Posterior cingulate gyrus (tissue), 11 donors: ENCODE results near the gene EPS8L2.
"Not testable (repeated sequence)": the region's sequence is repeated elsewhere in the genome, so short reads cannot be mapped to it uniquely, and the experiment has no call there.

ENCODE experiments used
- DNase-seq, 10 donors: peaks; one replicate each; pipeline versions ENCODE4 v3.0.0 to v3.0.0-alpha.2; 2020 to 2021; ENCODE audit warnings: mixed read lengths in 3 of 10
- intact Hi-C: fragments of 100-400 bp; cut with DNase I; formaldehyde crosslinking; loops from one replicate; pipeline ENCODE4 v1.15.1; 2023

Gene EPS8L2

GRCh38 chr11:688681-689080 lies 17.4 kb upstream of the EPS8L2 start:
- intact Hi-C loops: no loop called here
- peak in 2 of 10 donors; percentile 63 to 69 for DNase-seq

DNA sequence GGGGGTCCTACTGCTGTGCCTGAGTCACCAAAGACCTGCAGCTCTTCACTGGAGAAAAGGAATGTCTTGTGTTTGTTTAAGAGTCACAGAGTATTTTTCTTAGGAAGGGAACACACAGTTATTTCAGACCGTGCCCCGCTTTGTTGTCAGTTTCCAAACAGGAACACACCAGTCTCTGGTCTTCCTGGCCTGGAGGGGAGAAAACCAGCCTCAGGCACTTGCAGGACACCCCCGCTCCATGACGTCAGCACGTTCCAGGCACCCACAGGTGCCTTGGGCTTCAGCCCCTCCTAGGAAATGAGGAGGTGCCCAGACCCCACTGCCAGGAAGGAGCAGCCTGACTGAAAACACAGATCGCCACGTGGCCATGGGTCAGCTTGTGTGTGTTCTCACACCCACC lies 16.4 kb upstream of the EPS8L2 start:
- peak in 1 of 10 donors; percentile 47 for DNase-seq
- intact Hi-C loops: no loop called here

DNA sequence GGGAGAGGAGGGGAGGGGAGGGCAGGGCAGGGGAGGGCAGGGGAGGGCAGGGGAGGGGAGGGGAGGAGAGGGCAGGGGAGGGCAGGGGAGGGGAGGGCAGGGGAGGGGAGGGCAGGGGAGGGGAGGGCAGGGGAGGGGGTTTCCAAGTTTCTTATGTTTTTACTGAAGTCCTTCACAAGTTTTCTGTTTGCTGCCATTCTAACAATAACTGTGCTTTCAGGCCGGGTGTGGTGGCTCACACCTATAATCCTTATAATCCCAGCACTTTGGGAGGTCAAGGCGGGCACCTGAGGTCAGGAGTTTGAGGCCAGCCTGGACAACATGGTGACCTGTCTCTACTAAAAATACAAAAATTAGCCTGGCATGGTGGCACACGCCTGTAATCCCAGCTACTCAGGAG lies 15.8 kb upstream of the EPS8L2 start:
- peak in 1 of 10 donors; percentile 20 for DNase-seq

GRCh38 chr11:690738-691633 lies 15.0 kb upstream of the EPS8L2 start:
- DNase-seq: peak in 2 of 10 donors; percentile 87 to 91
- intact Hi-C loops: no loop called here

More for the DNA sequence above, 15.8 kb upstream of the EPS8L2 start:
- intact Hi-C loops: not testable (repeated sequence)

- peak in 2 of 10 donors; percentile 72 for DNase-seq
- intact Hi-C loops: no loop called here
Observed at GRCh38 chr11:691710-692590, 14.1 kb upstream of the EPS8L2 start.

DNA sequence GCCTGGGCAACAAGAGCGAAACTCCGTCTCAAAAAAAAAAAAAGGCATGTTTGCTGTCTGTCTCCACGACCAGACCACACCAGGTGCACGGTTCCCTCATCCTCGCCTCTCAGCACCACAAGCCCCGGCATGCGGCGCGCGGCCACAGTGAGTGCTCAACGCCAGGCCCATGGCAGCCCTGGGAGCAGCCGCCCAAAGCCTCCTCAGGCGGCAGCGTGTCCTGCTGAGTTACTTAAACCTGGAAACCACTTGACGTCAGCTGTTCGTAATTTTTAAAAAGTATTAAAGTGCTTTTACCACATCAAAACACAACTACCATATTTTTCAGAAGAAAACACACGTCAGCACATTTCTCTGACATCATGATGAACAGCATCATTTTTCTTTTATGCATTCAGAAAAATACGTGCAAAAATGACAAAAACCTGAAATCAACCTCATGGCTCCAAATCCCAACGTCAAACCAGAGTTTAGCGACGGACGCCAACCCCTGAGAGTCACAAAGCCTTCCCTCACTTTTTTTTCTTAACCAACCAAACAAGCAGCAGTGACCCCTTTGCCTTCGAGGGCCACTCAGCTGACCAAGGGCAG lies 13.1 kb upstream of the EPS8L2 start:
- DNase-seq: peak in 2 of 10 donors; percentile 69 to 87
- intact Hi-C loops: no loop called here

DNA sequence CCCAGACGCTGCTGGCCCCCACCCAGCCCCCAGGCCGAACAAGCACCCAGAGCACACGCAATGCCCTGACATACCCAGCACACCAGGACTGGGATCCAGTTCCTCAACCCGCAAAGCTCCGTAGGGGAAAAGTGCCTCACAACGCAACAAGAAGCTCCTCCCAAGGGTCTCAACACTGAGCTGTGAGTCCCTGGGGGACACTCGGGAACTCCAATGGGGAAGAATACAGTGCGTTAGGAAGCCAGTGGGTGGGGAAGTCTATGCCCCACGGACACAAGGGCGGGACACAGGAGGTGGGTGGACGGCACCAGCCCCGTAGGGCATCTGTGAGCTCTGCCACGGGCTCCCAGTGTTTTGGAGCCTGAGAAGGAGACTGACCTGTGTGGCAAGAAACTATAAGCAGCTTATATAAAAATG lies 12.6 kb upstream of the EPS8L2 start:
- intact Hi-C loops: no loop called here

DNA sequence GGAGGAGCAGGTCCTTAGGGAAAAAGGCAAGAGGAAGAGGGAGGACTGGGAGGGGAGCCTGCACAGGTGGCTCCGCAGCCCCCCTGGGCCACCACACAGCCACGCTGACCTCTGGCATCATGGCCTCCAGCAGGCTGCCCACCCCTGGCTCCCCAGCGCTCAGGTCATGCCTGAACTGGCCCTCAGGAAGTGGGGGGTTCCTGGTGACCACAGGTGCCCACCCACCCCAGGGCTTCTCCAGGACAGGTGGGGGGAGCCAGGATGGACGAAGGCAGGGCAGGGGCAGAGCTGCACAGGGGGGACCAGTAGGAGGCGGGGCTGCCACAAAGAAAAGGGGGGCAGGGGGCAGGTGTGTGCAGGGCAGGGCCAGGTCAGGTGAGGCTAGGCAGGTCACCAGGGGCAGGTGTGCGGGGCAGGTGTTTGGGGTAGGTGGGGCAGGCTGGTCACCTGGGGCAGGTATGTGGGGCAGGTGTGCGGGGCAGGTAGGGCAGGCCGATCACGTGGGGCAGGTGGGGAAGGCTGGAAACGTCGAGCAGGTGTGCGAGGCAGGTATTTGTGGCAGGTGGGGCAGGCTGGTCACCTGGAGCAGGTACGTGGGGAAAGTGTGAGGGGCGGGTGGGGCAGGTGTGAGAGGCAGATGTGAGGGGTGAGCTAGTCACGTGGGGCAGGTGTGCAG lies 12.0 kb upstream of the EPS8L2 start:
- intact Hi-C loops: no loop called here

More for the DNA sequence above, 12.6 kb upstream of the EPS8L2 start:
- DNase-seq: peak in 1 of 10 donors; percentile 46

DNA sequence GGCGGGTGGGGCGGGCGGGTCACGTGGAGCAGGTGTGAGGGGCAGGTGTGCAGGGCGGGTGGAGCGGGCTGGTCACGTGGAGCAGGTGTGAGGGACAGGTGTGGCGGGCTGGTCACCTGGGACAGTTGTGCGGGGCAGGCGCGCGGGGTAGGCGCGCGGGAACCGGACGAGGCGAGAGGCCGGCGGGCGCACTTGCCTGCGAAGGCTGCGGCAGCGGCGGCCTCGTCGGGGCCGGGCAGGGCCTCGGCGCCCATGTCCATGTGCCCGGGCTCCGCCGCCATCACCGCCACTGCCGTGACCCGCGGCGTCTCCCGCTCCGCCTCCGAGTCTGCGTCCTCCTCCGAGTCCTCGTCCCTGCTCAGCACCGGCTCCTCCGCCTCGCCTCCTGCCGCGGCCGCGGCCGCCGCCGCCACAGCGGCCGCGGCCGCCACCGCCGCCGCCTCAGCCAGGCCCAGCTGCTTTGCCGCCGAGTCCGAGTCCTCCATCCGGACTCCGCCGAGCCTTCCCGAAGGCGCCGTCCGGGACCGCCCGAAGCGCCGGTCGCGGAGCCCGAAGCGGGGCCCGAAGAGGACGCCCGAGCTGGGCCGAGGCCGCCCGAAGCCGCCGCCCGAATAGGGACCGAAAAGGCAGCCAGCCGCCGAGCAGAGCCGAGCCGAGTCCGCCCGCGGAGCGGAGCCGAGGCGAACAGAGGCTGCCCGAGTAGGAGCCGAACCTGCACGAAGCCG lies 11.3 kb upstream of the EPS8L2 start, which contains the start of gene DEAF1:
Gene DEAF1 (minus strand): TSS at position 660 of the 725 bp plus-strand sequence. CDS start 175 bp downstream, at position 485.
- DNase-seq: peak; percentile 94 to 100 (median 97)
- intact Hi-C loops: no loop called here

More for the DNA sequence above, 12.0 kb upstream of the EPS8L2 start:
- DNase-seq: peak in 2 of 10 donors; percentile 72 to 81

- no peak for DNase-seq
- intact Hi-C loops: no loop called here
Observed at GRCh38 chr11:695288-695537, 10.8 kb upstream of the EPS8L2 start.

DNA sequence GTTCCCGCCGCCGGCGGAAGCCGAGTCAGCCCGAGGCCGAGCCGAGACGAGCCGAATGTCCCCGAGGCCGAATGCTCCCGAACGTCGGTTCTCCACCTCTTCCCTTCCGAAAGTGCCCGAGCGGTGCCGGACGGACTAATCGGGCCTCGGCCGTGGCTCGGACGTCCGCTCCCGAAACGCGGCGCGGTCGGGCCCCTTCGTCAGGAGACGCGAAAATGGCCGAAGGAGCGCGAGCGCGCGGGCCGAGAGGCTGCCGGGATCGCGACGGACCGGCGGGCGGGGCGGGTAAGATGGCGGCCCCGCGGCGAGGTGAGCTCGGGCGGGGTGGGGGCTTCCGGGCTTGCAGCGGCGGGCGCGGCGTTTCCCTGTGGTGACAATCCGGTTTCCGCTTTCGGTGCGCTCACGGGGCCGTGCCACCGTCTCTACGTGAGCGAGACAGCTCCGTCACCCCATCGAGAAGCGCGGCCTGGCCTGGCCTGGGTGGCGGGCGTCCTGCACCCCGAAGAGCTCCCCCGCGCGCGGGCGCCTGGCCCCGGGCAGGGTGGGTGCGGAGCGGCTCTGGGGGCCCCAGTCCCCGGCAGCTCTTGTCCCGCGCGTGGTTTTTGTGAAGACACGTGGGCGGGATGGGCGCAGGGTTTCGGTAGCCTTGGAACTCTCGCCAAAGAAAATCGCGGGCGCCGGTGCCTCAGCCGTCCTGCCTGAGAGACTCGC lies 10.3 kb upstream of the EPS8L2 start, which contains the start of gene TMEM80:
Gene TMEM80 (plus strand): TSS at position 279 of the 711 bp plus-strand sequence. CDS start 12 bp downstream, at position 291.
- intact Hi-C loops: no loop called here
- DNase-seq: peak; percentile 96 to 100 (median 98)

- intact Hi-C loops: no loop called here
- peak in 2 of 10 donors; percentile 48 to 66 for DNase-seq
Observed at GRCh38 chr11:696955-697491, 9.0 kb upstream of the EPS8L2 start.

GRCh38 chr11:697811-698311 lies 8.2 kb upstream of the EPS8L2 start:
- intact Hi-C loops: no loop called here
- DNase-seq: peak in 1 of 10 donors; percentile 59

DNA sequence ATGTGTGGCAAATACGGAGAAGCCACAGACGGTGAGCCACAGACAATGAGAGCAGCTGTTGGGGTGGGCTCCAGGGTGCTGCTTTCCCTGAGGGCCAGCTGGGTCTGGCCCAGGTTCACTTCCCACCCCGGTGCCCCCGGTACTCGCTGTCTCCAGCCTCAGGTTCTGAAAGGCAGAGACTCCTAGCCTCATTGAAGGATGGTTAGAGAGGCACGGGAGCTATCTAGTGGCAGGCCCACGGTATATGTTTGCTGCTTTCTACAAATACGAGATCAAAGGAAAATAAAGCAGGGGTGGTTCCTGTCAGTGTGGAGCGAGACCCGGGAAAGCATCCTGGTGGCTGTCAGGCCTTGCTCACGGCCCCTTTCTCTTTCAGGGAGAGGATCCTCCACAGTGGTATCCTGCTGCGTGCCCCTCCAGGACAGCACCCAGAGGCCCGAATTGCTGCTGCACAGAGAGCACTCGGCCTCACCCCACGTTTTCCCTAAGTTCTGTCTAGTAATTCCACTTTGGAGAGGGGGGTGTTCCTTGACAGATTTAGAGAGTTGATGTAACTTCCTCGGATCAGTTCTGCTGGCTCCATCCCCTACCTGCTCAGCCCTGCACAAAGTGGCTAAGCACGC lies 7.4 kb upstream of the EPS8L2 start:
- intact Hi-C loops: no loop called here

GRCh38 chr11:699116-699508 lies 6.9 kb upstream of the EPS8L2 start:
- DNase-seq: peak in 1 of 10 donors; percentile 80
- intact Hi-C loops: no loop called here

More for the DNA sequence above, 7.4 kb upstream of the EPS8L2 start:
- DNase-seq: peak in 1 of 10 donors; percentile 66

GRCh38 chr11:699753-700152 lies 6.3 kb upstream of the EPS8L2 start:
- intact Hi-C loops: no loop called here

GRCh38 chr11:701741-702461 lies 4.1 kb upstream of the EPS8L2 start:
- intact Hi-C loops: no loop called here
- DNase-seq: peak in 3 of 10 donors; percentile 53 to 75 (median 65)

More at GRCh38 chr11:699753-700152, 6.3 kb upstream of the EPS8L2 start:
- DNase-seq: peak in 1 of 10 donors; percentile 59
